ENCODE measurements around the gene ESCO1. TPM values are rescaled to one million over a fixed set of nuclear protein-coding genes. Genes with fewer than 3 reads are reported as not detected.
"Not testable (repeated sequence)": the region's sequence is repeated elsewhere in the genome, so short reads cannot be mapped to it uniquely, and the experiment has no call there.

ESCO1 gene, protein sequence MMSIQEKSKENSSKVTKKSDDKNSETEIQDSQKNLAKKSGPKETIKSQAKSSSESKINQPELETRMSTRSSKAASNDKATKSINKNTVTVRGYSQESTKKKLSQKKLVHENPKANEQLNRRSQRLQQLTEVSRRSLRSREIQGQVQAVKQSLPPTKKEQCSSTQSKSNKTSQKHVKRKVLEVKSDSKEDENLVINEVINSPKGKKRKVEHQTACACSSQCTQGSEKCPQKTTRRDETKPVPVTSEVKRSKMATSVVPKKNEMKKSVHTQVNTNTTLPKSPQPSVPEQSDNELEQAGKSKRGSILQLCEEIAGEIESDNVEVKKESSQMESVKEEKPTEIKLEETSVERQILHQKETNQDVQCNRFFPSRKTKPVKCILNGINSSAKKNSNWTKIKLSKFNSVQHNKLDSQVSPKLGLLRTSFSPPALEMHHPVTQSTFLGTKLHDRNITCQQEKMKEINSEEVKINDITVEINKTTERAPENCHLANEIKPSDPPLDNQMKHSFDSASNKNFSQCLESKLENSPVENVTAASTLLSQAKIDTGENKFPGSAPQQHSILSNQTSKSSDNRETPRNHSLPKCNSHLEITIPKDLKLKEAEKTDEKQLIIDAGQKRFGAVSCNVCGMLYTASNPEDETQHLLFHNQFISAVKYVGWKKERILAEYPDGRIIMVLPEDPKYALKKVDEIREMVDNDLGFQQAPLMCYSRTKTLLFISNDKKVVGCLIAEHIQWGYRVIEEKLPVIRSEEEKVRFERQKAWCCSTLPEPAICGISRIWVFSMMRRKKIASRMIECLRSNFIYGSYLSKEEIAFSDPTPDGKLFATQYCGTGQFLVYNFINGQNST
- total RNA-seq: 13.6 TPM

DNA sequence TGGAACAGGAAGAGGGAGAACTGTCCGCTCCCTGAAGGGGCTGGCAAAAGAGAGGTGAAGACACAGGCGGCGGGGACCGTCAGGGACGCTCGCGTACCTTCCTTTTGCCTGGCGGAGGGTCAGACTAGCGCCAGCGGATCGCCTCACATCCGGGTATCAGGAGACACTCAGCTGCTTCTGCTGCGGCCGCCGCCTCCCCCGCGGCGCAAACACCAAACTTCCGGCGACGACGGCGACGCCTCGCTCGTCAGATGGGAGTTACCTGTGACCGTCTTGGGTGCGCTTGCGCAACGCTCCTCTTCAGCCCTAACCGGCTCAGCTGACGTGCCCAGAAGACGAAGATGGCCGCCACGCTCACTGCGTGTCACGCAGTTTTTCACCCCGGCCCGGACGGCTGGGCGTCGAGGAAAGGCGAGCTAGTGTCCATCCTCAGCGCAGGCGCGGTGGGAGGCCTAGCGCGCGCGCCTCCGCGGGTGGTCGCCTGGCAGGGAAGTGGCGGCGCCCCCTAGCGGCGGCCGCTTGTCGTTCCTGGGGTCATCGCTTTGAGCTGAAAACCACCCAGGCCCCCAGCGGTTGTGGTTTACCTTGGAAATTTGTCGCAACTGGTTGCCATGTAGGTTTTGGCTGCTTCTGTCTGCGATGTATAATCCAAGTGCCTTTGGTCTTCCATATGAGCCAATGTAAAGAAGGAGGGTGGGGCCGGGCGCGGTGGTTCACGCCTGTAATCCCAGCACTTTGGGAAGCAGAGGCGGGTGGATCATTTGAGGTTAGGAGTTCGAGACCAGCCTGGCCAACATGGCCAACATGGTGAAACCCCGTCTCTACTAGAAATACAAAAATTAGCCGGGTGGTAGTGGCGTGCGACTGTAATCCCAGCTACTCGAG lies at the start of gene ESCO1:
ESCO1 (minus strand) TSS at position 179 of the 885 bp plus-strand sequence. CDS start 25,861 bp downstream, outside the sequence.
- H3K4me1 ChIP-seq (ENCODE audit: control insufficient read depth in 3 of 3, insufficient read depth in 3 of 3, low read length in 3 of 3): peaks cover 9 to 23% (median 13%) of the 10 kb centered on the region in 3 donors
- H3K27me3 ChIP-seq (ENCODE audit: control insufficient read depth in 3 of 3, insufficient read depth in 3 of 3, low read length in 3 of 3): no peaks in the 10 kb centered on the region
- H3K9ac ChIP-seq (ENCODE audit: low read depth in 1 of 3, low read length in 3 of 3): peak within 1 kb of the TSS; percentile 98 to 100 (median 99)
- H3K27ac ChIP-seq (ENCODE audit: low read depth, low read length): peak within 1 kb of the TSS; percentile 98
- H3K4me3 ChIP-seq (ENCODE audit: low read length in 3 of 3): peak within 1 kb of the TSS; percentile 94 to 100 (median 100)
- no peaks in the 10 kb centered on the region for H3K9me3 ChIP-seq (ENCODE audit: control insufficient read depth in 3 of 3, low read length in 3 of 3)
- H3K36me3 ChIP-seq (ENCODE audit: control insufficient read depth in 3 of 3, insufficient read depth in 3 of 3, low read length in 3 of 3): peaks cover 0 to 2% (median 0%) of the 10 kb centered on the region in 3 donors

DNA sequence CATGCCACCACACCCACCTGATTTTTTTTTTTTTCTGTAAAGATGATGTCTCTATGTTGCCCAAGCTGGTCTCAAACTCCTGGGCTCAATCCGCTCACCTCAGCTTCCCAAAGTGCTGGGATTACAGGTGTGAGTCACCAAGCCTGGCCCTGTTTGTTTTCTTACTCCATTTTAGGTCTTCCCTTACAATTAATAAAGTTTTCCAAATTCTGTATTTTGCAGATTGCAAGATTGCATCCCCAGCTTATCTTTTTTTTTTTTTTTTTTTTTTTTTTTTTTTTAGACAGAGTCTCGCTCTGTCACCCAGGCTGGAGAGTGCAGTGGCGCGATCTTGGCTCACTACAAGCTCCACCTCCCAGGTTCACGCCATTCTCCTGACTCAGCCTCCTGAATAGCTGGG lies 39.9 kb upstream of the ESCO1 start:
- not testable (repeated sequence) for H3K4me1 ChIP-seq (ENCODE audit: control insufficient read depth in 3 of 3, insufficient read depth in 3 of 3, low read length in 3 of 3); H3K4me3 ChIP-seq (ENCODE audit: low read length in 3 of 3); H3K9me3 ChIP-seq (ENCODE audit: control insufficient read depth in 3 of 3, low read length in 3 of 3); H3K27me3 ChIP-seq (ENCODE audit: control insufficient read depth in 3 of 3, insufficient read depth in 3 of 3, low read length in 3 of 3); H3K9ac ChIP-seq (ENCODE audit: low read depth in 1 of 3, low read length in 3 of 3); H3K36me3 ChIP-seq (ENCODE audit: control insufficient read depth in 3 of 3, insufficient read depth in 3 of 3, low read length in 3 of 3); H3K27ac ChIP-seq (ENCODE audit: low read depth, low read length)

DNA sequence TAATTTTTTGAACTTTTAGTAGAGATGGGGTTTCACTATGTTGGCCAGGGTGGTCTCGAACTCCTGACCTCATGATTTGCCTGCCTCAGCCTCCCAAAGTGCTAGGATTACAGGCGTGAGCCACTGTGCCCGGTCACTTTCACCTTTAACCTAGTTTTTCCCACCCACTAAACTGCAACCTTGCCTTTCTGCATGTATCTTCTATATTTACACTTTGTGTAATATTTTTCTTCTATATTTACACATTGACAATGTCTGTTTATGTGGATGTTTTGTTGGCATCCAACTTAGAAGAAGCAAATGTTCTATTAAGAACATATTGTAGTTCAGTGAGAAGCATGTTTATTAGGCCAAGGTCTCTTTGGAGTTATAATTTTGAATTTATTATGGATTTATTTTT lies 38.3 kb upstream of the ESCO1 start:
- no peak overlapping the region for H3K4me3 ChIP-seq (ENCODE audit: low read length in 3 of 3)
- no peak overlapping the region for H3K9ac ChIP-seq (ENCODE audit: low read depth in 1 of 3, low read length in 3 of 3)
- H3K27ac ChIP-seq (ENCODE audit: low read depth, low read length): no peak overlapping the region
- no peaks in the 10 kb centered on the region for H3K27me3 ChIP-seq (ENCODE audit: control insufficient read depth in 3 of 3, insufficient read depth in 3 of 3, low read length in 3 of 3)
- no peaks in the 10 kb centered on the region for H3K4me1 ChIP-seq (ENCODE audit: control insufficient read depth in 3 of 3, insufficient read depth in 3 of 3, low read length in 3 of 3)
- no peaks in the 10 kb centered on the region for H3K9me3 ChIP-seq (ENCODE audit: control insufficient read depth in 3 of 3, low read length in 3 of 3)
- H3K36me3 ChIP-seq (ENCODE audit: control insufficient read depth in 3 of 3, insufficient read depth in 3 of 3, low read length in 3 of 3): no peaks in the 10 kb centered on the region

DNA sequence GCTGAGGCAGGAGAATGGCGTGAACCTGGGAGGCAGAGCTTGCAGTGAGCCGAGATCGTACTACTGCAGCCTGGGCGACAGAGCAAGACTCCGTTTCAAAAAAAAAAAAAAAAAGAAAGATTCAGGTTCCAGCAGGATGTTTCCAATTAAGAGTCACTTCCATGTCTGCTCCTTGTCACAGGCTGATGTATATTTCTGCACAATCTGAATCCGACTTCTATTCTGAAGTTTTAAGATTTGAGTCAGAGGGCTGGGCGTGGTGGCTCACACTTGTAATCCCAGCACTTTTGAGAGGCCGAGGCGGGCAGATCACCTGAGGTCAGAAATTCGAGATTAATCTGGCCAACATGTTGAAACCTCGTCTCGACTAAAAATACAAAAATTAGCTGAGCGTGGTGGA lies 36.3 kb upstream of the ESCO1 start:
- Histone ChIP-seq H3K36me3 (ENCODE audit: control insufficient read depth in 3 of 3, insufficient read depth in 3 of 3, low read length in 3 of 3) (peaks cover 0 to 2% (median 1%) of the 10 kb centered on the region in 3 donors), H3K9ac (ENCODE audit: low read depth in 1 of 3, low read length in 3 of 3) (no peak overlapping the region), H3K4me1 (ENCODE audit: control insufficient read depth in 3 of 3, insufficient read depth in 3 of 3, low read length in 3 of 3) (no peaks in the 10 kb centered on the region), H3K9me3 (ENCODE audit: control insufficient read depth in 3 of 3, low read length in 3 of 3) (no peaks in the 10 kb centered on the region), H3K27me3 (ENCODE audit: control insufficient read depth in 3 of 3, insufficient read depth in 3 of 3, low read length in 3 of 3) (no peaks in the 10 kb centered on the region), H3K27ac (ENCODE audit: low read depth, low read length) (no peak overlapping the region), H3K4me3 (ENCODE audit: low read length in 3 of 3) (no peak overlapping the region)

DNA sequence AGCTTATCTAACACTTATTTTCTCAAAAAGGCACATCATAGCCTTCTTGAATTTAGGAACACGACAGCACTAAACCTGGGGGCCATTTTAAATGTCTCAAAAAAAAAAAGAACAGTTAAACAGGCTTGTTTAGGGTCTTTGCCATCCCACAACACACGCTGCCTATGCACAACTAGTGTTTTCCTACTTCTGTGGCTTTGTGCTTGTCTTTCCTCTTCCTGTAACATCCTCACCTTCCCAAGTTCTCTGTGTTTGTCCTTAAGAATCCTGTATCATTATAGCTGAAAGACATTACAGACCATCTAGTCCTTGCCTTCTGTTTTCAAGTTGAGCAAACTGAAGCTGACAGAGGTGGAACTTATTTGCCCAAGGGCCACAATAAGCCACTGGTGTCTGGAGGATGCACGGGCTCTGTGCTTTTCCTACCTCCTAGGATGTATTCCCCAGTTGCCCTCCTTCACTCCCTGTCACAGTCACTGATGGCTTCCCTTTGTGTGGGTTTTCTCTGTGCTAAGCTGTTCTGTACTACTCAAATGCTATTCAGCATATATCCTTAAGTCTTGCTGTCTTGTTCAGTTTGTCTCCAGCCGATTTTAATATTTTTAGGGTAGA lies 34.2 kb upstream of the ESCO1 start:
- no peak overlapping the region for H3K27ac ChIP-seq (ENCODE audit: low read depth, low read length)
- no peaks in the 10 kb centered on the region for H3K9me3 ChIP-seq (ENCODE audit: control insufficient read depth in 3 of 3, low read length in 3 of 3)
- H3K36me3 ChIP-seq (ENCODE audit: control insufficient read depth in 3 of 3, insufficient read depth in 3 of 3, low read length in 3 of 3): peaks cover 3 to 9% (median 5%) of the 10 kb centered on the region in 3 donors
- no peak overlapping the region for H3K4me3 ChIP-seq (ENCODE audit: low read length in 3 of 3)
- no peaks in the 10 kb centered on the region for H3K4me1 ChIP-seq (ENCODE audit: control insufficient read depth in 3 of 3, insufficient read depth in 3 of 3, low read length in 3 of 3)
- no peaks in the 10 kb centered on the region for H3K27me3 ChIP-seq (ENCODE audit: control insufficient read depth in 3 of 3, insufficient read depth in 3 of 3, low read length in 3 of 3)
- no peak overlapping the region for H3K9ac ChIP-seq (ENCODE audit: low read depth in 1 of 3, low read length in 3 of 3)

DNA sequence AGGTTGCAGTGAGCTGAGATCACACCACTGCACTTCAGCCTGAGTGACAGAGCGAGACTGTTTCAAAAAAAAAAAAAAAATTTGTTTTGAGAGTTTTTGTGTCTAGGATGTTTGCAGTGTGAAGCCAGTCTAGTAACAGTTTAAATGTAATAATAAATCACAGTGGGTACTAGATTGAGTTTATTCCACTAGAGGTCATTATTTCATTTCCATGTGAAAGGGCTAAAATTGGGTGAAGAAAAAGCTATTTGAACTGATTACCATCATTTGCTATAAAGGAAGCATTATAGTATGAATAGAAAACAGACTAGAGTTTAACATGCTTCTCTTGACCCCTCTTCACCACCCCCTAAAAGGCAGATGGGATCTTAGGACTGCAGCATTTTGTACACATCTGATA lies 31.9 kb upstream of the ESCO1 start:
- no peaks in the 10 kb centered on the region for H3K27me3 ChIP-seq (ENCODE audit: control insufficient read depth in 3 of 3, insufficient read depth in 3 of 3, low read length in 3 of 3)
- H3K4me3 ChIP-seq (ENCODE audit: low read length in 3 of 3): no peak overlapping the region
- no peaks in the 10 kb centered on the region for H3K9me3 ChIP-seq (ENCODE audit: control insufficient read depth in 3 of 3, low read length in 3 of 3)
- no peak overlapping the region for H3K9ac ChIP-seq (ENCODE audit: low read depth in 1 of 3, low read length in 3 of 3)
- no peak overlapping the region for H3K27ac ChIP-seq (ENCODE audit: low read depth, low read length)
- no peaks in the 10 kb centered on the region for H3K4me1 ChIP-seq (ENCODE audit: control insufficient read depth in 3 of 3, insufficient read depth in 3 of 3, low read length in 3 of 3)
- peaks cover 8 to 18% (median 18%) of the 10 kb centered on the region in 3 donors for H3K36me3 ChIP-seq (ENCODE audit: control insufficient read depth in 3 of 3, insufficient read depth in 3 of 3, low read length in 3 of 3)

DNA sequence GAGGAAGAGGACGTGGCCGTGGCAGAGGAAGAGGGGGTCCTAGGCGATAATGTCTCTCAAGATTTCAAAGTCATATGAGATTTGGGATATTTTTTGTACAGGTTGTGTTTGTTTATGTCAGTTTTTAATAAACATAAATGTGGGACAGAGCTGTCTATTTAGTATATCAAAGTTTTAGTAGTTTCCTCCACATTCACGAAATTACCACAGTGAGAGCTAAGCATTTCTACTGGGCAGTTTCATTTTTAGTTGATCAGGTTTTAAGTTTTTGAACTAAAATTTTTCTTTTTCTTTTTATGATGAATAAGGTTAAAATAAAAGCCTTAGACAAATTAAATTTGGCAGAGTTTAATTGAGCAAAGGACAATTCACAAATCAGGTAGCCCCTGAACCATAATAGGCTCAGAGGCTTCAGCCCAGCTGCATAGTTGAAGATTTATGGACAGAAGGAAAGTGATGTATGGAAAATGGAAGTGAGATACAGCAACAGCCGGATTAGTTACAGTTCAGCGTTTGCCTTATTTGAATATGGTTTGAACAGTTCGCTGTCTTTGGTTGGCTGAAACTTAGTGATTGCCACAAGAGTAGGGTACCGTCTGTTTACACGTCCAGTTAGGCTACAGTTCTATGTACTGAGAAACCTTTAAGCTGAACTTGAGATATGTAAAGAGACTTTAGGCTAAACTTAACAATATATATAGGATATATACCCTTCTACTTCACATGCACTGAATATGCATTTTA lies 28.8 kb upstream of the ESCO1 start:
- Histone ChIP-seq H3K4me1 (ENCODE audit: control insufficient read depth in 3 of 3, insufficient read depth in 3 of 3, low read length in 3 of 3) (no peaks in the 10 kb centered on the region), H3K27me3 (ENCODE audit: control insufficient read depth in 3 of 3, insufficient read depth in 3 of 3, low read length in 3 of 3) (no peaks in the 10 kb centered on the region), H3K36me3 (ENCODE audit: control insufficient read depth in 3 of 3, insufficient read depth in 3 of 3, low read length in 3 of 3) (peaks cover 10 to 29% (median 25%) of the 10 kb centered on the region in 3 donors), H3K27ac (ENCODE audit: low read depth, low read length) (no peak overlapping the region), H3K4me3 (ENCODE audit: low read length in 3 of 3) (no peak overlapping the region), H3K9ac (ENCODE audit: low read depth in 1 of 3, low read length in 3 of 3) (no peak overlapping the region), H3K9me3 (ENCODE audit: control insufficient read depth in 3 of 3, low read length in 3 of 3) (no peaks in the 10 kb centered on the region)

DNA sequence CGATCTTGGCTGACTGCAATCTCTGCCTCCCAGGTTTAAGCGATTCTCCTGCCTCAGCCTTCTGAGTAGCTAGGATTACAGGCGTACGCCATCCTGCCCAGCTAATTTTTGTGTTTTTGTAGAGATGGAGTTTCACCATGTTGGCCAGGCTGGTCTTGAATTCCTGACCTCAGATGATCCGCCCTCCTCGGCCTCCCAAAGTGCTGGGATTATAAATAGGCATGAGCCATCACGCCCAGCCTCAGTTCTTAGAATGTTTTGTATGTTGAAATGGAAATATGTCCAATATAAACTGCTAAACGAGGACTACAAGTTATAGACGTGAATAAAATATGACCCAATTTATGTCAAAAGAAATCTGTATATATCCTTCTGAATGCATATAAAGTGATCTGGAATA lies 21.1 kb upstream of the ESCO1 start:
- H3K9me3 ChIP-seq (ENCODE audit: control insufficient read depth in 3 of 3, low read length in 3 of 3); H3K4me3 ChIP-seq (ENCODE audit: low read length in 3 of 3); H3K4me1 ChIP-seq (ENCODE audit: control insufficient read depth in 3 of 3, insufficient read depth in 3 of 3, low read length in 3 of 3); H3K9ac ChIP-seq (ENCODE audit: low read depth in 1 of 3, low read length in 3 of 3); H3K27me3 ChIP-seq (ENCODE audit: control insufficient read depth in 3 of 3, insufficient read depth in 3 of 3, low read length in 3 of 3): not testable (repeated sequence)
- Histone ChIP-seq H3K36me3 (ENCODE audit: control insufficient read depth in 3 of 3, insufficient read depth in 3 of 3, low read length in 3 of 3) (peaks cover 2 to 20% (median 16%) of the 10 kb centered on the region in 3 donors), H3K27ac (ENCODE audit: low read depth, low read length) (peak overlapping the region; percentile 68)
